ENCODE data around the gene FGF22.

The FGF22 gene

DNA sequence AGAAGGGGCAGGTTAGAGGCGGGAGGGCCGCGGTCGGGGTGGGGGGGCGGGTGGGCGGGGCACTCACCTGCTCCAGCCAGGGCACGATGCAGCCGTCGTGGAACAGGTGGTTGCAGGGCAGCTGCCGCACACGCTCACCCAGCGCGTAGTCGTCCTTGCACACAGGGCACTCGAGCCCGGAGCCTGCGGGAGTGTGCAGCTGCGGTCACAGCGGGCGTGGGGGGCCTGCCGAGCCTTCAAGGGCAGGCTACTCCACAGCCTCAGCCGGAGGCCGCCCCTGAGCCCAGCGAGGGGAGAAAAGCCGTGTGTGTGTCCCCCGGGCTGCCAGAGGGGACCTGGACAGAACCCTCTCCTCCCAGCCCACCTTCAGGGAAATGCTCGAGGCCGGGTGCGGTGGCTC, 8.6 kb downstream of the FGF22 start:
- DNase-seq (ENCODE audit: low spot score in 2 of 2) (no peak), ATAC-seq (ENCODE audit: low read depth) (no peak)
- H3K9me3 Mint-ChIP-seq: no peaks in the 10 kb centered on the region
- H3K27ac Mint-ChIP-seq: peak overlapping the region; percentile 93
- H3K4me1 Mint-ChIP-seq: peaks cover 7% of the 10 kb centered on the region
- H3K36me3 Mint-ChIP-seq: peaks cover 8% of the 10 kb centered on the region
- H3K4me3 Mint-ChIP-seq: peak overlapping the region; percentile 67
- no peaks in the 10 kb centered on the region for H3K27me3 Mint-ChIP-seq

DNA sequence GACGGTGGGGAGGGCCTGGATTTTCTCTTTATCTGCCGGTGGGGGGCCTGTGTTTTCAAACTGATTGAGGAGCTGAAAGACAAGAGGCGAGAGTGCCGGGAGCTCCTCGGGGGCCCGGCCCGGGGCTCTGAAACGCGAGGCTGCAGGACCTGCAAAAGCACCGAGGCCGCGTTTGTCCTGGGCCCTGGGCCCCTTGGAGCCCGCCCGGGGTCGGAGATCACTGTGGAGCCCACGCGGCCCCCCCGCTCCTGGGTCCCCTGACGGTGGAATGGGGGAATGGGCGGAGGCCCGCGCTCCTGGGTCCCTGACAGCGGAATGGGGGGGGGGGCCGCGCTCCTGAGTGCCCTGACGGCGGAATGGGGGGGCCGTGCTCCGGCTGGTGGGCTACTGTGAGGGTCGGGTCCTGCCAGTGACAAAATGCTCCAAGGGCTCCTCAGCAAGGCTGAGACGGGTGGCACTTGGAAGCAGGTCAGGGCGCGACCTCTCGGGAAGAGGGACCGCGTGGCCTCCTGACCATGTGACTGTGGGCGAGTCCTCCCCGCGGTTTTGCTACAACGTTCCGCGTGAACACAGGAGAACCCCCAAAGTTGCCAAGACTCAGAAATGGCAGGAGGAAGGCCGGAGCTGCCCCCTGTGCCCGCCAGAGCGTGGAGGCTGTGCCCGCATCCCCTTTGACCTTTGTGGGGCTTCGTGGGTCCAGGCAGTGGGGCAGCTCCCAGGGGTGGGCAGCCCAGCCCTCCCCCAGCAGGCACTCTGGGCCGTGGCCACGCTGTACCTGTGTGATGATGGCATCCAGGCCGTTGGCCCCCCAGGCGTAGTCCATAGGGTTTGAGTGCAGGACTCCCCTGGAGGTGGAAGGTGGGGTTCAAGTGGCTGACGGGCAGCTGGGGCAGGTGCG, 9.5 kb downstream of the FGF22 start:
- no peaks in the 10 kb centered on the region for H3K27me3 Mint-ChIP-seq
- no peak for ATAC-seq (ENCODE audit: low read depth)
- H3K4me3 Mint-ChIP-seq: no peak overlapping the region
- no peak for DNase-seq (ENCODE audit: low spot score in 2 of 2)
- H3K27ac Mint-ChIP-seq: no peak overlapping the region
- H3K9me3 Mint-ChIP-seq: no peaks in the 10 kb centered on the region
- H3K36me3 Mint-ChIP-seq: peaks cover 10% of the 10 kb centered on the region
- peaks cover 7% of the 10 kb centered on the region for H3K4me1 Mint-ChIP-seq

DNA sequence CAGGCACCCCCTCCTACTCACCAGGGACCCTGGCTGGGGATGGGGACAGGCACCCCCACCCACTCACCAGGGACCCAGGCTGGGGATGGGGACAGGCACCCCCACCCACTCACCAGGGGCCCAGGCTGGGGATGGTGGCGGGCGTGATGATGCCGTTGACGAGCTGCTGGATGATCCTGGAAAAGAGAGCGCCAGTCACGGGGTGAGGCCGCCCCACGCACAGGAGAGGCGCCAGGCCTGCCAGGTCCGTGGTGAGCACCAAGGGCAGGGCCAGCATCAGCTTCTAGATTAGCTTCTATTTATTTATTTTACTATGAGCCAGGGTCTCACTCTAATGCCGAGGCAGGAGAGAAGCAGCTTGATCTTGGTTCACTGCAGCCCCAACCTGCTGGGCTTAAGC, 10.4 kb downstream of the FGF22 start:
- DNase-seq (ENCODE audit: low spot score in 2 of 2) (no peak), ATAC-seq (ENCODE audit: low read depth) (no peak)
- Mint-ChIP-seq H3K27me3 (no peaks in the 10 kb centered on the region), H3K9me3 (no peaks in the 10 kb centered on the region), H3K4me1 (peaks cover 12% of the 10 kb centered on the region), H3K36me3 (peaks cover 15% of the 10 kb centered on the region), H3K4me3 (no peak overlapping the region), H3K27ac (no peak overlapping the region)

DNA sequence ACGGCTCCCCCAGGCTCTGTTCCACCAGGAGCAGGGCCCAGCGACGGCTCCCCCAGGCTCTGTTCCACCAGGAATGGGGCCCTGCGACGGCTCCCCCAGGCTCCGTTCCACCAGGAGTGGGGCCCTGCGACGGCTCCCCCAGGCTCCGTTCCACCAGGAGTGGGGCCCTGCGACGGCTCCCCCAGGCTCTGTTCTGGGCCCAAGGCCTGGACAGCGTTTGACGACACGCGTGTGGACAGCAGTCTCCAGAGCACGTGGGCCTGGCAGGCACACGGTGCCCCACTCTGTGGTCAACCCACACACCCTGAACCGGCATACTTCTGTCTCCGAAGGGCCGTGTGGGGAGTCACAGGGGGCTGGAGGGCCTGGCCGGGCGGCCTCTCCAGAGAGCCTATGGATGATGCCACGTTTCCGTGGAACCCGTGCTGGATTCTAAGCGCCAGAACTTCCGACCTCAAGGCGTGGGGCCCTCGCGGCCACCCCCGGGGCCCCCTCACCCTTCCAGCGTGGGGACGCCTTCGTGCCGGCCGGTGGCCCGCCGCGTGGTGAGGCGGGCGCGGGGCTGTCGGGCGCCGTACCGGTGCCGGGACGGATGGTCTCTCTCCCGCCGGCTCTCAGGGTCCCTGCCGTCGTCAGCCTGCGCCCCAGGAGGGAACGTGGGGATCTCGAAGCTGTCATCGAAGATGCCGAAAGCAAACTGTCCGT, 11.6 kb downstream of the FGF22 start:
- Mint-ChIP-seq H3K4me1 (peaks cover 22% of the 10 kb centered on the region), H3K4me3 (no peak overlapping the region), H3K27me3 (no peaks in the 10 kb centered on the region), H3K27ac (no peak overlapping the region), H3K36me3 (peaks cover 15% of the 10 kb centered on the region), H3K9me3 (no peaks in the 10 kb centered on the region)
- ATAC-seq (ENCODE audit: low read depth) (no peak), DNase-seq (ENCODE audit: low spot score in 2 of 2) (no peak)

DNA sequence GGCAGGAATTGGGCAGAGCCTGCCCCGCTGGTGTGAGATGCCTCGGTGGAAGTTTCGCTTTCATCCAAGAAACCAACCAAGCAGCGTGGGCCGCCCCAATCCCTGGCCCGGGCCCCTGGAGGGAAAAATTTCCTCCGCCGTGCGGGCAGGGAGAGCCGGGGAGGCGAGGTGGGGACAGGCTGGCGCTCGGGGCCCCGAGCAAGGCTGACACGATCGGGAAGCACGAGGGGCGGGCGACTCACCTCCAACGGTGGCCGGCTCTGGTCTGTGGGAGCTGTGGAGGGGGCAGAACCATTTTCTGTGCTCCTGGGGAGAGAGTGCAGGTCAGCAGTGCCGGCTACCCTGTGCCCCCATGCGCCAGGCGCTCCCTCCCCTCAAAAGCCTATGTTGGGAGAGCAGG, 12.3 kb downstream of the FGF22 start:
- Mint-ChIP-seq H3K27ac (no peak overlapping the region), H3K9me3 (no peaks in the 10 kb centered on the region), H3K4me1 (peaks cover 23% of the 10 kb centered on the region), H3K27me3 (no peaks in the 10 kb centered on the region), H3K4me3 (no peak overlapping the region), H3K36me3 (peaks cover 15% of the 10 kb centered on the region)
- DNase-seq (ENCODE audit: low spot score in 2 of 2): no peak
- no peak for ATAC-seq (ENCODE audit: low read depth)

DNA sequence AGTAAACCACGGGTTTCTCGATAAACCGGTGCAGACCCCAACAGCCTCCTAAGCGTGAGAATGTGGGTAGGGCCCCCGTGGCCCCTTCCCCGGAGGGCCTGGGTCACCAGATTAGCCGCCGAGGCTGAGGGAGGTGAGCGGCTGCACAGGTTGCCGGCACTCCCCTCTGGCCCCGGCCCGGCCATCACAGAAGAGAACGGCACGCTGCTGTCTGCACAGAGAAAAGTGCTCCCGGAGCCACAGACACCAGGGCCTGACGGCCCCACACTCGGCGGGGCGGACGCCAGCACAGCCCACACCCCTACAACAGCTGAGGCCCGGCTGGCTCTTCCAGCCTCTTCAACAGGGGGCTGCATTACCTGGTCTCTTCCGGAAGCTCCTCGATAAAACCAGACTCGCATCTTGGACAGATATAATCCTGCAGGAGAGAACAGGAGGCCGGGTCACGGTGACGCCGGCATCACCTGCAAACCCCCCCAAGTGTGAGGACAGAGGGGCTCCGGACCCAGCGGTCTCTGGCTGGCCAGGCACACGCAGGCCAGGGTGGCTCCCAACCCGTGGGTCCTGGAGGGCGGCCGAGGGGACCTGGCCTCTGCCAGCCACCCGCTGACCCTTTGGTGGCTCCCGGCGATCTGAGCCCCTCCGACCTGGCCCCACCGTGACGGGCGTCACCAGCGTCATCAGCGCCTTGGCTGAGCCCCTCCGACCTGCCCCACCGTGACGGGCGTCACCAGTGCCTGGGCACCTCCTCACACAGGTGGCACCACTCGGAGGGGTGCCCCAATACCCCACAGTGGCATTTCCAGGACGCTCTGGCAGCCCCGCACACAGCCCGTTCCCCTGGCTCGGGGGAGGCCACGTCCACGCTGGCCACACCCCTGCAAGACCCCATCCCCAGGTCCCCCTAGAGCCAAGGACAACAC, 13.0 kb downstream of the FGF22 start:
- Mint-ChIP-seq H3K4me1 (peaks cover 29% of the 10 kb centered on the region), H3K36me3 (peaks cover 16% of the 10 kb centered on the region), H3K4me3 (no peak overlapping the region), H3K27me3 (no peaks in the 10 kb centered on the region), H3K27ac (no peak overlapping the region), H3K9me3 (no peaks in the 10 kb centered on the region)
- DNase-seq (ENCODE audit: low spot score in 2 of 2): no peak
- no peak for ATAC-seq (ENCODE audit: low read depth)

DNA sequence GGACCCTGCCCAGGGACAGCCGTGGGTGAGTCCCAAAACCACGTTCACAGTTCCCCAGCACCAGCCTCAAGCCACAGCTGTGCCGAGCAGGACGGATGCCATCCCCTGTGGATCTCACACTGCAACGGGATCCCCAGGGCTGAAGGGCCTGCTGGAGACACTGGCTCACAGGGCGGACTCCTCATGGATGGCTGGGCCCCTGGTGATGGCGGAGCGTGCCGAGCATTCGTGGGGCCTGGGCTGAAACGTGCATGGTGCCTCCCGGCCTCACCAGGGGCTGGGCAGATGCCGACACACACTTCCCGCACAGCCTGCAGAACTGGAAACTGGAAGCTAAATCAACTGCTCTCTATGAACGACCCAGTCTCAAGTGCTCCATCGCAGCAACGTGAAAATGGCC, 13.7 kb downstream of the FGF22 start:
- Mint-ChIP-seq H3K4me3 (no peak overlapping the region), H3K4me1 (peaks cover 26% of the 10 kb centered on the region), H3K9me3 (no peaks in the 10 kb centered on the region), H3K36me3 (peaks cover 13% of the 10 kb centered on the region), H3K27ac (no peak overlapping the region), H3K27me3 (no peaks in the 10 kb centered on the region)
- DNase-seq (ENCODE audit: low spot score in 2 of 2) (no peak), ATAC-seq (ENCODE audit: low read depth) (no peak)

DNA sequence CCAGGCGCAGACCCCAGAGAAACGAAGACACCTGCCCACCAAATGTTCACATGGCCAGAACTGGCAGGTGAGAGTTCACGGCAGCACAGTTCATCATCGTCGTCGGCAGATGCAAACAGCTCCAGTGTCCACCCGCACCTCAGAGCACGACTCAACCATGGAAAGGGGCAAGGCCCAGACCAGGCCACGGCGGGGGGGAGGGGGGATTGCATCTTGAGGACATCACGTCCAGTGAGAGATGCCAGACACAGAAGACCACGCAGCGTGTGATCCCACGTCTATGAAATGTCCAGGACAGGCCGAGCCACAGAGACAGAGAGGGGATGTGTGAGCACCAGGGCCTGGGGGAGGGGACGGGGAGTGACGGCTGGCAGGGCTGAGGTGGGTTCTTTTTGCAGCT, 16.0 kb downstream of the FGF22 start:
- H3K4me3 Mint-ChIP-seq: peak overlapping the region; percentile 33
- no peaks in the 10 kb centered on the region for H3K9me3 Mint-ChIP-seq
- no peaks in the 10 kb centered on the region for H3K27me3 Mint-ChIP-seq
- H3K27ac Mint-ChIP-seq: peak overlapping the region; percentile 67
- DNase-seq (ENCODE audit: low spot score in 2 of 2) (no peak), ATAC-seq (ENCODE audit: low read depth) (no peak)
- H3K4me1 Mint-ChIP-seq: peaks cover 37% of the 10 kb centered on the region
- peaks cover 12% of the 10 kb centered on the region for H3K36me3 Mint-ChIP-seq

DNA sequence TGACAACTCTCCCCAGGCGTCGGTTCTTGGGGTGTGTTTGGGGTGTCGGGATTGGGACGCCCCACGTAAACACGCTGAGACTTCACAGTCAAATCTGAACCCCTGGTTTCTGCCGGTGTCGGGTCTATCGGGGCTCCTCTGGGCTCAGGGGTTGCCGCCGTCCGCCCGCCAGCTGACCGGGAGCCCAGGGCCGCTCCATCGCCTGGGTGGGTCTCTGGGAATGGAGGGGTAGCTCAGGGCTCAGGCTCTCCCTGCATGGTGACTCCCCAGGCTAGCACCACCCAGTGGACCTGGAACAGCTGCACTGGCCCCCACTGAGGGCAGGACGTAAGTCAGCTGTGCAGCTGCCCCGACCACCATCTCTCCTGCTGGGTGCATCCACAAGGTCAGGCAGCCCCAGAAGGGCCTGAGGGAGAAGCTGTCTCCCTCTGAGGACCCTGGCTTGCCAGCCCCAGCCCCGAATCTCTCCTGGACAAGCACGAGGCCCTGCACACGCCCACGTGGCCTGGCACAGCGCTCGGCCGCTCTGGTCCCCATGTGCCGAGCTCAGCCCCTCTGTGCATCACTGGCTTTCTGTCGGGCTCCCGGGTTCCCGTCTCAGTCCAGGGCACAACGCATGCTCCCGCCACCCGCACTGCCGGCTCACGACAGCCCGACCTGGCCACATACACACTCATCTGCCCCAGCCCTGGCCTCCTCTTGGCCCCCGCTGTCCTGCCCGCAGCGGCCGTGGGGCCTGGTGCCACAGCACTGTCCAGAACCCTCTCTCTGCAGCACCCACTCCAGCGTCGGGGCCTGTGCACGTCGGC, 17.3 kb downstream of the FGF22 start:
- H3K36me3 Mint-ChIP-seq: peaks cover 12% of the 10 kb centered on the region
- no peak for ATAC-seq (ENCODE audit: low read depth)

DNA sequence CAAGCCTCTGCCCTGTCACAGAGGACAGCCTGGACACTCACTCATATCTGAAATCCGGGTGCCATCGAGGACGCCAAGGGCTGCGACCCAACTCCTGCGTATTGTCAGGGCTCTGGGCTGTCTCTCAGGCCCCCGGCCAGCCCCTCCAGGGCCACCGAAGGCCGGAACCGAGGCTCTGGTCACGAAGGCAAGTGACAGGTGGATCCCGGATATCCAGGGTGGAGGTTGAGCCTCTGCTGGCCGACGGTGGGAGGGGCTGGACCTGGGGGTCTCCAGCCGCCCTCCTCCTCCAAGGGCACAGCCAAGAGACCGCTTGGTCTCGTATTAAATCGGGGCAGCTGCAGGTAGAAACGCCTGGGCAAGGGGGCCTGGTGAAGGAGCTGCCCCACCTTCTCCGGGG, 17.9 kb downstream of the FGF22 start:
- Mint-ChIP-seq H3K27me3 (no peaks in the 10 kb centered on the region), H3K9me3 (no peaks in the 10 kb centered on the region), H3K4me3 (peak overlapping the region; percentile 8), H3K4me1 (peaks cover 38% of the 10 kb centered on the region), H3K36me3 (peaks cover 12% of the 10 kb centered on the region), H3K27ac (peak overlapping the region; percentile 55)
- ATAC-seq (ENCODE audit: low read depth) (no peak), DNase-seq (ENCODE audit: low spot score in 2 of 2) (no peak)

More for the DNA sequence above, 17.3 kb downstream of the FGF22 start:
- Mint-ChIP-seq H3K4me3 (peak overlapping the region; percentile 14), H3K27me3 (no peaks in the 10 kb centered on the region), H3K4me1 (peaks cover 38% of the 10 kb centered on the region), H3K9me3 (no peaks in the 10 kb centered on the region), H3K27ac (peak overlapping the region; percentile 55)
- DNase-seq (ENCODE audit: low spot score in 2 of 2): no peak

DNA sequence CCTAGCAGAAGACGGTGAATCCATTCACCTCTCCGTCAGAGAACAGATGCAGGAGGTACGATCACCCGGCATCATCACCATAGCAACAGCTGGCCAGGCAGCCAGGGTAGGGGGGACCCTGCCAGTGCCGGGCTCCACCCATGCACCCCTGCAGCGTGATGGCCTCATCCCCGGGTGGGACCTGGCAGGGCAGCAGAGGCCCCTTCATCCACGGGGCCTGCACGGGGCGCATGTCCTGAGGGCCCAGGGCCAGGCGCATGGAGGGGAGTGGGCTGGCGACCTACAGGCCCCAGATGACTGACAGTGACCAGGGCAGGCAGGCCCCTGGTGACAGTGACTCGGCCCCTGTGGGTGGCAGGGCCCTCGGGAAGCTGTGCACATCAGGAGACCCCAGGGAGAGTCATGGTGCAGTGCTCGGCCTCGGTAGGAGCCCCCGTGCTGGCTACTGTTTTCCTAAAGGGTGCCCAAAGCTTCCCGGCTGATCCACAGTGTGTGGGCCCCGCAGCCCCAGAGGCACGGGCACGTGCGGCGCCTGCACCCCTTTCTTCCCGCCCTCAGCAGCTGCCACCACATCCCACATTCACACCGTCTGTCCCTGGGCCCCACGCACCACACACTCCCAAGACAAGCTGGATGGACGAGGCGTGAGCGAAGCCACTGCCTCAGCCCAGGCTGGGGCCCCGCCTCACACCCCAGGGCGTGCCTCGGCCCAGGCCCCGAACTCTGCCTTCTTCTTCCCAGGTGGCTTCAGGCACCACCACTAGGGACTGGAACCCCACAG, 18.6 kb downstream of the FGF22 start:
- Mint-ChIP-seq H3K9me3 (no peaks in the 10 kb centered on the region), H3K36me3 (peaks cover 12% of the 10 kb centered on the region), H3K4me3 (peak overlapping the region; percentile 53), H3K4me1 (peaks cover 38% of the 10 kb centered on the region), H3K27me3 (no peaks in the 10 kb centered on the region), H3K27ac (peak overlapping the region; percentile 45)
- no peak for ATAC-seq (ENCODE audit: low read depth)
- no peak for DNase-seq (ENCODE audit: low spot score in 2 of 2)

DNA sequence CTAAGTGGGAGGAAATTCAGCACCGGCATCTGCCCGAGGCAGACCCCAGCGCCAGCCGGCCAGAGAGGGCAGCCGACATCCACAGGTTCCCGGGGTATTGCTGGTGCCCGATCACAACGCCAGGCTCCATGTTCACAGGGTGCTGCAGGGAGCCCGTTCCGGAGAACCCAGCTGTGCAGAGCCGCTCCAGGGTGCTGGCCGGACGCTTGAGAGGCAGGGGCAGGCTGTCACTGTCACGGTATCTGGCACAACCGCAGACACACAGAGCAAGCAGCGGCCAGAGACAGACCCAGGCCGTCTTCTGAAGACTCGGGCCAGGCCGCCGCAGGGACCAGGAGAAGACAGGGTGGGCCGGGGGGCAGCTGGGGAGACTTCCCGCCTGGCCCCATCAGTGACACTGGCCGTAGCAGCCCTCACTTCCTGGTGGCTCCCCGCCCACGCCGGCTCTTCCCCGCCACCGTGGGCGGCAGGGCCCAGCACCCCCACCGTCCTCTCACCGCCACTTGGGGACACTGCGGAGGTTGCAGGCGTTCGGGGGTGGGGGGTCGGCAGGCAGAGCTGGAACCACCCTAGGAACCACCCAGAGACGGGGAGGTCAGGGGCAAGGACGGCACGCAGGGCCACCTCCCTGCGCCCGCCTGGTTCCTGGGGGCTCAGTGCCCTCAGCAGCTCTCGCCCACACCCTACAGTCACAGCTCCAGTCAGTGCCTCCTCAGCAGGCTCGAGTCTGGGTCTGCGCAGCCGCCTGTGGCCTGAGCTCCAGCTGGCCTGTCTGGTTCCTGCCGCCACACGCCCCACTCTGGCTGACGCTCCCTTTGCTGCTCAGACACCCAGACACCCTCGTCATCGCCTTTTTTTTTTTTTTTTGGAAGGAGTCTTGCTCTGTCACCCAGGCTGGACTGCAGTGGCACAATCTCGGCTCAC, 19.5 kb downstream of the FGF22 start:
- H3K27me3 Mint-ChIP-seq: no peaks in the 10 kb centered on the region
- ATAC-seq (ENCODE audit: low read depth) (peak; percentile 20), DNase-seq (ENCODE audit: low spot score in 2 of 2) (no peak)
- H3K9me3 Mint-ChIP-seq: no peaks in the 10 kb centered on the region
- H3K27ac Mint-ChIP-seq: peak overlapping the region; percentile 92
- H3K4me3 Mint-ChIP-seq: peak overlapping the region; percentile 98
- H3K36me3 Mint-ChIP-seq: peaks cover 10% of the 10 kb centered on the region
- H3K4me1 Mint-ChIP-seq: peaks cover 42% of the 10 kb centered on the region

Data from memory B cell (primary cell).